ENCODE data around the gene IQGAP1.
A peak's percentile ranks its signal among the peaks of the same experiment; 100 is the strongest.
"Not testable (repeated sequence)": the region's sequence is repeated elsewhere in the genome, so short reads cannot be mapped to it uniquely, and the experiment has no call there.

IQGAP1 gene

DNA sequence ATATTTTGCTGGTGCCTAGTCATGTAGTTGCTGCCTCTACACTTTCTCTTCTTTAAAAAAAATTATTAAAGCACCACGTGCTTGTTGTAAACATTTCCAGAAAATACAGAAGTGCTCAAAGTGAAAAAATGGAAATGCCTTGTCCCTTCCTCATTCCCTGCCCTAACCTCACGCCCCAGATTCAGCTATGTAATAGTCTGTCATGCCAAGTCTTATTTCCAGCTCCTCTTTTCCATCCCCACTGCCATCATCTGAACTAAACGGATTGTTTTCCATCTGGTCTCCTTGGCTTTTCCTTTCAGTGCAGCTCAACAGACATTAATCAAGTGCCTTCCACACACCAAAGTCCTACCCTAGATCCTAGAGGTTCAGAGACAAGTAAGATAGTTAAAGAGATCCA is 20.5 kb upstream of the IQGAP1 start:
- no peak for DNase-seq

DNA sequence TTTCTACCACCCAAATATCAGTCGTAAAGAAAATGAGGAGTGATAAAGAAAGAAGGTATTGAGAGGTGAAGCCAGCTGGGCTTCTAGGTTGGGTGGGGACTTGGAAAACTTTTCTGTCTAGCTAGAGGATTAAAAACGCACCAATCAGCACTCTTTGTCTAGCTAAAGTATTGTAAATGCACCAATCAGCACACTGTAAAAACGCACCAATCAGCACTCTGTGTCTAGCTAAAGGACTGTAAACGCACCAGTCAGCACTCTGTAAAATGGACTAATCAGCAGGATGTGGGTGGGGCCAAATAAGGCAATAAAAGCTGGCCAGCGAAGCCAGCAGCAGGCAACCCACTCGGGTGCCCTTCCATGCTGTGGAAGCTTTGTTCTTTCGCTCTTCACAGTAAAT is 13.0 kb upstream of the IQGAP1 start:
- DNase-seq, result no peak

GRCh38 chr15:90376789-90377188 is 11.3 kb upstream of the IQGAP1 start:
- peak; percentile 80 for DNase-seq

- DNase-seq, result no peak
These were observed 8.8 kb upstream of the IQGAP1 start for GRCh38 chr15:90379263-90379662.

DNA sequence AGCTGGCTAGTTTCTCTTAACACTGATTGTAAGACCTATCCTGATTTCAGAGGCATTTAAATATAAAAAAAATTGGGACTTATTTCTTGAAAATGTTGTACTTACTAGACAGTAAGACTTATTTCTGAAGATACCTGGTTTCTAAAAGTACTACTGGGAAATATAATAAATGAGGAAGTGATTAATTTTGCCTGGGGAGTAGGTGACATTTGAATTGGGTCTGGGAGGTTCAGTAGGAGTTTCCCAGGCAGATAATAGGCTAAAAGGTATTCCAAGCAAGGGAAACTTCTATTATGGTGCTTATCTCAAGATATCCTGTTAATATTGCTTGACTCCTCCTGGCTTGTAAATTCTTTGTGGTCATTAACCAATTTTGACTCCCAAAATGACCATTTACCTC is 6.5 kb upstream of the IQGAP1 start:
- no peak for DNase-seq

DNA sequence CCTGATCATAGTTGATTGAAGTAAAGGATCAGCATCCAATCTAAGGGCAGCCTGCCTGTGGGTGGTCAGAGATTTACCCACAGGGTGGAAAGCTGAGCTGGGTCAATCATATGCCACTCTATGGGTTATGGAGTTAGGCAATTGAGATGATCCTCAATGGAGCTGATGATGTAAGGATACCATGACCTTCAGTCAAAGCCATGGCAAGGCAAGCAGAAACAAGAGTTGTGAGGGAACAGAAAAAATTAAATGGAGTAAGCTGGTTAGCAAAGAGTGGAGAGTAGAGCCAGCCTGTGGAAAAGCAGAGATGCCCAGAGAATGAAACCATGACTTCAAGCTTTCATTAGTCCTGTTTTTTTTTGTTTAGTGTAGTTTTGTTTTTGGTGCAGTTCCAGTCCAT is 5.7 kb upstream of the IQGAP1 start:
- DNase-seq, result no peak

- DNase-seq, result no peak
These were observed 1.8 kb upstream of the IQGAP1 start for GRCh38 chr15:90386221-90386620.

GRCh38 chr15:90388462-90389380 is 679 bp downstream of the IQGAP1 start:
- peak; percentile 36 for DNase-seq

DNA sequence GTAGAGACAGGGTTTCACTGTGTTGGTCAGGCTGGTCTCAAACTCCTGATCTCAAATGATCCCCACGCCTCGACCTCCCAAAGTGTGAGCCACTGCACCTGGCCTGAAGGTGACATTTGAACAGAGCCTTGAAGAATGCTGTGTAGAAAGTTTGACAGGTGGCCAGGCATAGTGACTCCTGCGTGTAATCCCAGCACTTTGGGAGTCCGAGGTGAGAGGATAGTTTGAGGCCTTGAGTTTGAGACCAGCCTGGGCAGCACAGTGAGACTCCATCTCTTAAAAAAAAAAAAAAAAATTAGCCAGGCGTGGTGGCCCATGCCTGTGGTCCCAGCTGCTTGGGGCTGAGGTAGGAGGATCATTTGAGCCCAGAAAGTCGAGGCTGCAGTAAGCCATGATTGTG is 1.5 kb downstream of the IQGAP1 start:
- DNase-seq, result no peak

DNA sequence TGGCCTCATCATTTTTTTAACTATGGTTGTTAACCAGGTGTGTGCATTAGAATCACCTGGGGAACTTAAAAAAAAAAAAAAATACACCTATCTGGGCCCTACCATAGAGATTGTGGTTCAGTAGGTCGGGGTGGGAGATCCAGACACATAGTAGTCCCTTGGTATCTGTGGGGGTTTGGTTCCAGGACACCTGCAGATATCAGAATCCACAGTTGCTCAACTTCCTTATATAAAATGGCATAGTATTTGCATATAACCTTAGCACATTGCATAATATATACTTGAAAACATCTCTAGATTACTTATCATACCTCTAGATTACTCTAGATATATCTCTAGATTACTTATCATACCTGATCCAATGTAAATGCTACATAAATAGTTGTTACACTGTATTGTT is 5.0 kb downstream of the IQGAP1 start:
- DNase-seq, result no peak

- DNase-seq, result no peak
These were observed 6.0 kb downstream of the IQGAP1 start for GRCh38 chr15:90394074-90394473.

GRCh38 chr15:90394748-90395442 is 6.9 kb downstream of the IQGAP1 start:
- DNase-seq, result no peak

DNA sequence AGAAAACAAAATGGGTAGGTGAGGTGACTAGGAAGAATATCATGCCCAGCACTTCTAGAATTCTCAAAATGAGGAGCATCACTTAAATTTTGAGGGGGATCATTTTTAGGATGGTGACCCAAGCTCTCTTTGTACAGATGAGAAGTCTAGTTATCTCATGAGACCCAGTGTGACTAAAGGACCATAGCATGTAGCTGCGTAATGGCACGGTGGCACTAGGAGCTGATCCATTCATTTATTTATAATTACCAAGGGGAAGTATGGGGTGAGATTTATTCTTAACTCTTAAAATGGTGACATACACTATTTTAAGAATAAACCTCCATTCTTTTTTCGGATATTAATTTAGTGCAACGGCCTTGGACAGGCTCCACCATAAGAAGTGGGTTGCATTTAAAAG is 8.3 kb downstream of the IQGAP1 start:
- DNase-seq, result no peak

GRCh38 chr15:90400005-90400758 is 12.1 kb downstream of the IQGAP1 start:
- DNase-seq, result no peak

GRCh38 chr15:90400759-90401314 is 12.8 kb downstream of the IQGAP1 start:
- DNase-seq, result peak; percentile 58

GRCh38 chr15:90401495-90401894 is 13.5 kb downstream of the IQGAP1 start:
- DNase-seq, result no peak

- no peak for DNase-seq
These were observed 14.2 kb downstream of the IQGAP1 start for GRCh38 chr15:90402223-90402622.

DNA sequence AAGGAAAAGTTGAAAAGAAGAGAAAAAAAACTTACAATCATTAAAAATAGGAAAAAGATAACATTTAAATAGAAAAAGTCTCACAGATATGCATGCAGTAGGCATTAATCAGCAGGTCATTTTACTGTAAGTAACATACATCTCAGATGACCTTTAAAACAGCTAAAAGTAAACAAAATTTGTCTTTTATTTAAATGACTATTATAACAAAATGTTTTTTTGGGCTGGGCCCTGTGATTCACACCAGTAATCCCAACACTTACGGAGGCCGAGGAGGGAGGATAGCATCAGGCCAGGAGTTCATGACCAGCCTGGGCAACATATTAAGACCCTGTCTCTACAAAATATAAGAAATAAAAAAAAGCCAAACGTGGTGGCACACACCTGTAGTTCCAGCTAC is 14.7 kb downstream of the IQGAP1 start:
- DNase-seq, result no peak

- no peak for DNase-seq
These were observed 17.1 kb downstream of the IQGAP1 start for GRCh38 chr15:90405055-90405607.

DNA sequence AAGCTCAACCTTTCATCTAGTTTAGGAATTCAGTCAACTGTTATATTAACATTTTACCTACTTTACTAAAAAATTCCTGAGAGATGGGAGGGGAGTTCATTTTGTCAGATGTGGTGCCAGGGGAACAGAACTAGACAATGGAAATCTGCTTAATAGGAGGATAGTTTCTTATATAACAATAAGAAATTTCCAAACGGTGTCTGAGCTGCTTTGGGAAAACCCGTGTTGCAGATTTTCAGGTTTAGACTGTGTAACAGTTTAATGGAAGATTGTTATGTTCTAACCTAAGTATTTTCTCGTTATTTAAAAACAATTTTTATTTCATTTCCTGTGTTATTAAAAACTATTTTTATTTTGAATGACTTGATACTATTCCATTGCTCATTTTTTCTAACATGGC is 19.3 kb downstream of the IQGAP1 start:
- DNase-seq, result no peak

DNA sequence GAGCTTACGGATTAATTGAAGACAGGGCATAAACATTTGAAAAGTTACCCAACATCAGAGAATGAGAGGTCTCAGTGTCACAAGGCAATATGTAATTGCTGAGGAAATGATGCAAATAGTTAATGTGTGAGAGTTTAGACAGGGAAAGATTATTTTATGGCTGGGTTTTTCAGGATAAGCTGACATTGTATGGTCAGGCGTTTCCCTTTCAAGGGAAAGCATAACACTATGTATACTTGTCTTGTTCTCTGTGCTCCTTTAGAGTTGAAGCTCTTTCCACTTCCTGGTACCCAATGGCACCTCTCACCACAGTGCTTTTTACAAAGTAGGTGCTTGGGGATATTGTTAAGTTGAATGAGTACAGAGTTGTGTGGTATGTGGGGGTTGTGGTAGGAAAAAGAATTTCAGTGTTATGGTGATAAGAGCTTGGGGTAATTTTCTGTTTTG is 19.9 kb downstream of the IQGAP1 start:
- DNase-seq, result no peak

- DNase-seq, result no peak
These were observed 20.6 kb downstream of the IQGAP1 start for GRCh38 chr15:90408657-90409056.

DNA sequence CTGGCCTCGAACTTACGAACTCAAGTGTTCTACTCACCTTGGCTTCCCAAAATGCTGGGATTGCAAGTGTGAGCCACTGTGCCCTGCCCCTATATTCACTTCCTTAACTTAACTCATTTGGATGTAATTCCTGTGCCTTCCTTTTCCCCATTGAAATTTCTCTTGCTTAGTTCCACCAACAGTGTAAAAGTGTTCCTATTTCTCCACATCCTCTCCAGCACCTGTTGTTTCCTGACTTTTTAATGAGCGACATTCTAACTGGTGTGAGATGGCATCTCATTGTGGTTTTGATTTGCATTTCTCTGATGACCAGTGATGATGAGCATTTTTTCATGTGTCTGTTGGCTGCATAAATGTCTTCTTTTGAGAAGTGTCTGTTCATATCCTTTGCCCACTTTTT is 21.5 kb downstream of the IQGAP1 start:
- DNase-seq, result not testable (repeated sequence)

Measured in GDM1 (cell line).